Thoracic aorta (tissue), 2 donors: ENCODE measurements around the gene DCST2. TPM values are rescaled to one million over a fixed set of nuclear protein-coding genes. Genes with fewer than 3 reads are reported as not detected.

ENCODE experiments used
- ATAC-seq: fragments of 150-250 bp; one replicate; pipeline ENCODE4 v1.8.0; 2017; ENCODE audit warnings: low read depth; ENCODE audit not compliant: insufficient number of reproducible peaks, low FRiP score
- DNase-seq: peaks from one replicate; pipeline ENCODE4 v3.0.0-alpha.2; 2020; ENCODE audit warnings: low spot score
- H3K27ac ChIP-seq, 2 donors: fragments of 200-600 bp; sonication (generic); 1 replicate in 1 of 2; 2 replicates in 1 of 2; pipeline ENCODE4 v1.5.1; 2016; ENCODE audit warnings: mild to moderate bottlenecking in 2 of 2, moderate library complexity in 2 of 2
- H3K27me3 ChIP-seq: fragments of 200-600 bp; sonication (generic); replicated peaks from 2 replicates; pipeline ENCODE4 v1.6.0; 2016; ENCODE audit warnings: mild to moderate bottlenecking; ENCODE audit not compliant: insufficient read depth
- H3K36me3 ChIP-seq: fragments of 200-600 bp; sonication (generic); one replicate; pipeline ENCODE4 v1.5.1; 2016
- H3K4me1 ChIP-seq, 2 donors: fragments of 200-600 bp; sonication (generic); 1 replicate in 1 of 2; 2 replicates in 1 of 2; pipeline versions ENCODE4 v1.5.1 to v1.6.0; 2016; ENCODE audit warnings: low read depth in 2 of 2, mild to moderate bottlenecking in 1 of 2; ENCODE audit not compliant: control insufficient read depth in 1 of 2
- H3K4me3 ChIP-seq: fragments of 200-600 bp; sonication (generic); 2 replicates; pipeline ENCODE4 v1.5.1; 2016; ENCODE audit warnings: mild to moderate bottlenecking
- H3K9me3 ChIP-seq: fragments of 200-600 bp; sonication (generic); 2 replicates; pipeline ENCODE4 v1.5.1; 2016
- CTCF ChIP-seq: fragments of 200-600 bp; sonication (generic); IDR thresholded peaks from one replicate; pipeline ENCODE4 v1.5.1; 2019; ENCODE audit warnings: antibody characterized with exemption
- total RNA-seq, 2 donors: library from RNA; depleted of rRNA; stranded (reverse); fragments of >200 nt; gene quantifications; one replicate each; pipeline versions ENCODE4 v1.1.0 to v1.2.3, GENCODE V29; 2016

The DCST2 gene
- total RNA-seq, 2 donors from 2014 or later = 0.42 TPM; not detected in 1

GRCh38 chr1:155057788-155058211, 24.2 kb upstream of the DCST2 start:
- Histone ChIP-seq H3K27ac (no peak overlapping the region), H3K36me3 (peaks cover 15% of the 10 kb centered on the region), H3K9me3 (no peaks in the 10 kb centered on the region), H3K4me3 (no peak overlapping the region), H3K27me3 (no peaks in the 10 kb centered on the region), H3K4me1 (peaks cover 12 to 16% of the 10 kb centered on the region in 2 donors)
- no peak for TF ChIP-seq CTCF
- ATAC-seq (no peak), DNase-seq (no peak)

- no peaks in the 10 kb centered on the region for H3K27me3 ChIP-seq
- DNase-seq (no peak), ATAC-seq (no peak)
- peaks cover 9 to 16% of the 10 kb centered on the region in 2 donors for H3K4me1 ChIP-seq
- no peak overlapping the region for H3K4me3 ChIP-seq
- H3K36me3 ChIP-seq = peaks cover 15% of the 10 kb centered on the region
- H3K9me3 ChIP-seq = no peaks in the 10 kb centered on the region
- no peak overlapping the region for H3K27ac ChIP-seq
- no peak for TF ChIP-seq CTCF
Observed at GRCh38 chr1:155057104-155057503, 23.5 kb upstream of the DCST2 start.

GRCh38 chr1:155053531-155054105, 20.0 kb upstream of the DCST2 start:
- Histone ChIP-seq H3K4me3 (no peak overlapping the region), H3K27me3 (no peaks in the 10 kb centered on the region), H3K9me3 (no peaks in the 10 kb centered on the region), H3K27ac (no peak overlapping the region), H3K4me1 (peaks cover 9 to 27% of the 10 kb centered on the region in 2 donors), H3K36me3 (peaks cover 11% of the 10 kb centered on the region)
- DNase-seq = no peak
- no peak for ATAC-seq
- TF ChIP-seq CTCF = no peak

- peak overlapping the region in 1 of 2 donors; percentile 85 for H3K27ac ChIP-seq
Observed at GRCh38 chr1:155052439-155053395, 19.1 kb upstream of the DCST2 start.

More at GRCh38 chr1:155052439-155053395, 19.1 kb upstream of the DCST2 start:
- Histone ChIP-seq H3K27me3 (no peaks in the 10 kb centered on the region), H3K4me1 (peaks cover 9 to 27% of the 10 kb centered on the region in 2 donors), H3K36me3 (peaks cover 4% of the 10 kb centered on the region), H3K9me3 (no peaks in the 10 kb centered on the region), H3K4me3 (peak overlapping the region; percentile 92)
- DNase-seq (no peak), ATAC-seq (no peak)
- TF ChIP-seq CTCF = no peak
